Activated B cell treated with CpG ODN at 0.5 μM for 24 hours (primary cell): Measurements from ENCODE around the gene CACNA2D3. TPM values are rescaled to one million over a fixed set of nuclear protein-coding genes. Genes with fewer than 3 reads are reported as not detected.

Experiments
- ATAC-seq: fragments of 200-7000 bp; cut with Tn5 transposase; one replicate; pipeline ENCODE4 v1.10.0; 2021; ENCODE audit warnings: low read depth, mild to moderate bottlenecking, moderate library complexity
- CTCF ChIA-PET: fragments of 350-600 bp; sonication (Branson Sonifier 250); formaldehyde crosslinking; loops from one replicate; lab custom pipeline; 2021; ENCODE audit warnings: antibody characterized with exemption; lab: Charles Lee
- POLR2A ChIA-PET: fragments of 350-600 bp; sonication (Branson Sonifier 250); formaldehyde crosslinking; loops from one replicate; lab custom pipeline; 2021; ENCODE audit warnings: antibody characterized with exemption; lab: Charles Lee
- DNase-seq: peaks from one replicate; pipeline ENCODE4 v3.0.0; 2022
- H3K27ac Mint-ChIP-seq: one replicate; pipeline ENCODE4 v1.8.0; 2020; ENCODE audit warnings: mixed read lengths
- H3K27me3 Mint-ChIP-seq: one replicate; pipeline ENCODE4 v1.8.0; 2021; ENCODE audit warnings: mixed read lengths
- H3K36me3 Mint-ChIP-seq: one replicate; pipeline ENCODE4 v1.8.0; 2021; ENCODE audit warnings: low read depth, mixed read lengths
- H3K4me1 Mint-ChIP-seq: one replicate; pipeline ENCODE4 v1.8.0; 2021; ENCODE audit warnings: mixed read lengths
- H3K4me3 Mint-ChIP-seq: one replicate; pipeline ENCODE4 v1.8.0; 2020; ENCODE audit warnings: mild to moderate bottlenecking, mixed read lengths
- H3K9me3 Mint-ChIP-seq: one replicate; pipeline ENCODE4 v1.8.0; 2020; ENCODE audit warnings: mixed read lengths
- CTCF ChIP-seq: fragments of 200-600 bp; IDR thresholded peaks from one replicate; pipeline ENCODE4 v1.8.0; 2022; ENCODE audit warnings: antibody characterized with exemption, mild to moderate bottlenecking
- intact Hi-C: fragments of 100-400 bp; cut with micrococcal nuclease; formaldehyde crosslinking; loops from one replicate; pipeline ENCODE4 v1.15.1; 2024
- total RNA-seq: library from RNA; stranded (reverse); gene quantifications from 2 replicates; pipeline ENCODE4 v1.2.3, GENCODE V29; 2022

CACNA2D3 gene
- total RNA-seq, 1 donor from 2014 or later, result not detected

GRCh38 chr3:54357301-54357700 is 234.9 kb downstream of the CACNA2D3 start:
- CTCF ChIA-PET, result no interaction called here
- no peak for TF ChIP-seq CTCF
- Mint-ChIP-seq H3K27me3 (peaks cover 2% of the 10 kb centered on the region), H3K36me3 (no peaks in the 10 kb centered on the region), H3K4me1 (no peaks in the 10 kb centered on the region), H3K4me3 (no peak overlapping the region), H3K9me3 (no peaks in the 10 kb centered on the region), H3K27ac (no peak overlapping the region)
- DNase-seq, result no peak
- ATAC-seq, result no peak
- POLR2A ChIA-PET, result no interaction called here
- intact Hi-C loops, result no loop called here

DNA sequence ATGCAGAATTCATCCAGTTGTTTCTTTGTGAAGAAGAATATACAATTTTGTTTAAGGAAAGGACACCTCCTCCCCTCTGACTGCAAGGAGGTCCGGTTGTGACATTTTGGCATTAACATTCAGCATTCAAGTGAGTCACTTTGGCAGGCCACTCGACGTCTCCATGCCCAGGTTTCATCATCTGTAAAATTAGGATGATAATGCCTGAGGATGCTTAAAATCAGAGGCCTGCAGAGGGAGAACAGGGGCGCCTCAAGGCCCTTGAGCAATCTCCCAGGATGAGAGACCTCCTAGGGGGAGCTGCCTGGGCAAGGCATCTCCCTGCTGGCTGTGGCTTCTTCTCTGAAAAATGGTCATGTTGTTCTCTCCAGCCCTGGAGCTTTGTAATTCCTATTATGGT is 236.0 kb downstream of the CACNA2D3 start:
- ATAC-seq (no peak), DNase-seq (no peak)
- Mint-ChIP-seq H3K4me3 (no peak overlapping the region), H3K9me3 (no peaks in the 10 kb centered on the region), H3K27me3 (peaks cover 2% of the 10 kb centered on the region), H3K36me3 (no peaks in the 10 kb centered on the region), H3K4me1 (no peaks in the 10 kb centered on the region), H3K27ac (no peak overlapping the region)
- no peak for TF ChIP-seq CTCF
- intact Hi-C loops, result no loop called here
- ChIA-PET POLR2A (no interaction called here), CTCF (no interaction called here)

DNA sequence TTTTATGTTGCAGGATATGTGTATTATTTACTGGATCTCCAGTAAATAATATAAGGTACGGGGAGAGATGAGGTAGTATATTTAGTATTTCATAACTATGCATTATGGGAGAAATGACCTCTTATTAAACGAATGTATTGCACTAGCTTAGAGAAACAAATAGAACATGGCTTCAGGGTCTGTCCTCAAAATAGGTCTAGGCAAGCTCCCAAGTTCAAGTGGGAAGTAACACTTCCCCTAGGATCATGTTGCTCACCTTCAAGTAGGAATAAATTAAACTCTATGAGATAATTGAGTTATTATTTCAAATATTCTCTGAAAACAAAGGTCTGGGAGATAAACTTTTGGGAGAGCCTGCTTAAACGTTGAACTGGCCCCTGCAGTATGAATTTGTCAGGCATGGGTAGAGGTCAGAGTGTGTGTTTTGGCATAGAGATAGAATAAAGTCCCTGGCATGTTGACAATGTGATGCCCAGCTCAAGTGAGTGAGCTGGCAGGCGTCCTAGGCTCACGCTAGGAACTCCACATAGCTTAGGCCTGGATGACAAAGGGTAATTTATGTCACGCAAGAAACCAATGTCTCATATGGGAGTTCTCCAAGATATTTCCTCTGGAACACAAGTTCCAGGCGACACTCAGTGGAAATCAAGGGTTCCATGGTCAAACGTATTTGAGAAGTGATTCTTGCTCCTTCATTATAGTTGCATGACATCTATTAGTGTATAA is 236.8 kb downstream of the CACNA2D3 start:
- H3K27ac Mint-ChIP-seq, result no peak overlapping the region
- H3K4me1 Mint-ChIP-seq, result no peaks in the 10 kb centered on the region
- ATAC-seq (no peak), DNase-seq (no peak)
- peaks cover 2% of the 10 kb centered on the region for H3K27me3 Mint-ChIP-seq
- ChIA-PET POLR2A (no interaction called here), CTCF (no interaction called here)
- H3K9me3 Mint-ChIP-seq, result no peaks in the 10 kb centered on the region
- intact Hi-C loops, result no loop called here
- TF ChIP-seq CTCF, result no peak
- no peak overlapping the region for H3K4me3 Mint-ChIP-seq
- H3K36me3 Mint-ChIP-seq, result no peaks in the 10 kb centered on the region

- no peak for DNase-seq
- peaks cover 2% of the 10 kb centered on the region for H3K27me3 Mint-ChIP-seq
Measured at GRCh38 chr3:54360320-54360719, 238.0 kb downstream of the CACNA2D3 start.

GRCh38 chr3:54361746-54362283 is 239.5 kb downstream of the CACNA2D3 start:
- H3K27me3 Mint-ChIP-seq, result peaks cover 2% of the 10 kb centered on the region
- intact Hi-C loops, result no loop called here

More at GRCh38 chr3:54360320-54360719, 238.0 kb downstream of the CACNA2D3 start:
- no peak for TF ChIP-seq CTCF
- no peaks in the 10 kb centered on the region for H3K9me3 Mint-ChIP-seq
- POLR2A ChIA-PET, result no interaction called here
- no peak overlapping the region for H3K4me3 Mint-ChIP-seq
- H3K27ac Mint-ChIP-seq, result no peak overlapping the region
- no peaks in the 10 kb centered on the region for H3K36me3 Mint-ChIP-seq
- CTCF ChIA-PET, result no interaction called here
- H3K4me1 Mint-ChIP-seq, result no peaks in the 10 kb centered on the region
- ATAC-seq, result no peak
- intact Hi-C loops, result no loop called here

More at GRCh38 chr3:54361746-54362283, 239.5 kb downstream of the CACNA2D3 start:
- Mint-ChIP-seq H3K9me3 (no peaks in the 10 kb centered on the region), H3K4me3 (no peak overlapping the region), H3K36me3 (no peaks in the 10 kb centered on the region), H3K27ac (no peak overlapping the region), H3K4me1 (no peaks in the 10 kb centered on the region)
- POLR2A ChIA-PET, result no interaction called here
- DNase-seq, result no peak
- TF ChIP-seq CTCF, result no peak
- CTCF ChIA-PET, result no interaction called here
- ATAC-seq, result no peak
